HG03442 (cell line): ENCODE data around the gene TNRC18.
"Not testable (repeated sequence)": the region's sequence is repeated elsewhere in the genome, so short reads cannot be mapped to it uniquely, and the experiment has no call there.

ENCODE experiments used
- ATAC-seq: cut with Tn5 transposase; IDR thresholded peaks from one replicate; pipeline ENCODE4 v1.9.1; 2021; ENCODE audit warnings: mild to moderate bottlenecking, moderate library complexity; ENCODE audit not compliant: unreplicated experiment

Gene TNRC18

DNA sequence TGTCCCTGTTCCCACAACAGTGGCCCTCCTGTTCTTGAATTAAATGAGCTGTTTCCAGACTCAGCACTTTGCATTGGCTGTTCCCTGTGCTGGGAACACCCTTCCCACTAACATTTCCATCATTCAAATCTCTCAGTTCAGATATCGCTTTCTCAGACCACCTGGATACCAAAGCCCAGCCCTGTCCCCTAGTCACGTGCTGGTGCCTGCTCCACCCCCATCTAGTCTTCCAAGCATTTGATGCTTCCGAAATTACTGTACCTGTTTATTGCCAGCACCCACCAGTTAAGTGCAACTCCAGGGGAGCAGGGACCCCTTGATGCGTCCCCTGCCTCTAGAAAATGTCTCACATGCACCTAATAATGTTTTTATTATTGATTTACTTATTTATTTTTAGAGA, 143.9 kb downstream of the TNRC18 start:
- no peak for ATAC-seq

DNA sequence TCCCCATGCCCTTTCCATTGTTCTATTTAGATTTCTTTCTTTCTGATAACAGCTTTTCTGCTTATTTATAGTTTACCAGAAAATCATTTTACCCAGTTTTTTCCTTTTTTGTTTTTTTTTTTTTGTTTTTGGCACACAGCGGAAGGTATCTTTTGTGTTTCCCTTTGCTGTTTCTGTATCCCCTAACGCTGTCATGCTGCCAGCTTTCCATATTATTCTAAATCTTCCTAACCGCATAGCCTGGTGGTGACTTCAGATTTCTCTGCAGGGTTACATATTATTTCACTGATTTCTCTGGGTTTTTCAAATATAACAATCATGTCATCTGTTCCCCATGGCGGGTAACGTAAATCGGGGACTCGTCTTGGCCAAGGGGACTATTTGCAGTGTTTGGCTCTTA, 144.9 kb downstream of the TNRC18 start:
- no peak for ATAC-seq

- no peak for ATAC-seq
These were observed 147.0 kb downstream of the TNRC18 start for GRCh38 chr7:5276611-5277010.

DNA sequence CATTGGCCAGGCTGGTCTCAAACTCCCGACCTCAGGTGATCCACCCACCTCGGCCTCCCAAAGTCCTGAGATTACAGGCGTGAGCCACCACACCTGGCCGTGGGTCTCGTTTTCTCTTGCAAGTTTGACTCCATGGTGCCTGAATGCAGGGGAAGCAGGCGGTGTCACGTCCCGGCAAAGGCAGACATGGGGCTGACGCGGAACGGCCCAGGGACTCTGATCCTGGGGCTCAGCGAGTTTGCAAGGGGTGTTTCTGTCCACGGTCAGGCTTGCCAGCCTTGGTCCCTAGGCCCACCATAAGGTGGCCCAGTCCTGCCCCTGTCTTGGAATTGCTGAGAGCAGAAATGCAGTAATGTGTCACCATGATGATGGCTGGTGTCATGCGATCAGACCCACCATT, 147.5 kb downstream of the TNRC18 start:
- ATAC-seq, result not testable (repeated sequence)

DNA sequence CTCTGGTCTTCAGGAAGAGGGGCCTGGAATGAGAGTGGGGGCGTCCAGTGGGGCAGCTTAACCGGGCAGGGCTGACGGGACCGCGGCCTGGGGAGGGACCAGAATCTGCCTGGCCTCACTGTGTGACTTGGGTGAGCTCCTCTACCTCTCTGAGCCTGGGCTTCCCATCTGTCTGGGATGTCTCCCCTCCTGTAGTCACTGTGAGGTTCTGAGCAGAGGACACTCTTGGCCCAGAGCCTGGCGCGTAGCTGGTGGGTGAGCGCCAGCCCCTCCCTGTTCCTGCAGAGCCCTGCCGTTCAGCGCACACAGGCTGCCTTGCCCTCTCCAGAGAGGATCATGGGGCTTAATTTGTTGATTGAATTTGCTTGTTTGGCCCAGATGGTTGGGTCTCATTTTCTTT, 148.1 kb downstream of the TNRC18 start:
- ATAC-seq, result not testable (repeated sequence)

DNA sequence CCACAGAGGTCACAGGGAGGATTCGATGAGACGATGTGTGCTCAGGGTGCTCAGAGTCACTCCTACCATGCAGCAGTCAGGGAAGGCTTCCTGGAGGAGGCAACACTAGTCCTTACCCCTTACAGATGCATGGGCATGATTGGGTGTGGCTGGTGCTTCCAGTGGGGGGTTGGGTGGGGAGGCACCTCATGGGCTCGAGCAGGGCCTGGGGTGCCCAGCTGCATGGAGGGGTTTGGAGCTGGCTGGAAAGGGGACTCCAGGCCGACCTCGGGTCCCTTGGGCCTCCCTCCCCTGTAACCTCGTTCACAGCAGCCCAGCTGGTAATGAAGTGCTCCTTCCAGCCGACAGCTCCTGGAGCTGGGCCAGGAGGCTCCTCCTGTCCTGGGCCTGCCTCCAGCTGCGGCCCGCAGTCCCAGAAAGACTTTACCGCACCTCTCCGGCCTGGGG, 148.6 kb downstream of the TNRC18 start:
- ATAC-seq, result not testable (repeated sequence)

DNA sequence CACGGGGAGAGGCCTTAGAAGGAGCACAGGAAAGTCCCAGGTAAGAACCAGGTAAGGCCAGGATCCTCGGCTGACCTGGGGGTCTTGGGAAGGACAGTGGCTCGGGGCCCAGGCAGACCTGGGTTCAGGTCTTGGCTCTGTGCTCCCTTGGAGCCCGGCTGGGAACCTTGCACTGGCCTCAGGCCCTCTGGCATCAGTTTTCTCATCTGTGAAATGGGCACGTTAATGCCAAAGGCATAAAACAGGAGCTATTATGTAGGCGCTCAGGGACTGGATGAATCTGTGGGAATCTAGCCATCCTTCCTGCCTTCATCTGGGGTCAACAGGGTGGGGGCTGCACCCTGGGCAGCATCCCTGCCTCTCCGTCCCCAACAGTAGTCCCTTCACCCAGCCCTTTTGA, 149.2 kb downstream of the TNRC18 start:
- no peak for ATAC-seq

DNA sequence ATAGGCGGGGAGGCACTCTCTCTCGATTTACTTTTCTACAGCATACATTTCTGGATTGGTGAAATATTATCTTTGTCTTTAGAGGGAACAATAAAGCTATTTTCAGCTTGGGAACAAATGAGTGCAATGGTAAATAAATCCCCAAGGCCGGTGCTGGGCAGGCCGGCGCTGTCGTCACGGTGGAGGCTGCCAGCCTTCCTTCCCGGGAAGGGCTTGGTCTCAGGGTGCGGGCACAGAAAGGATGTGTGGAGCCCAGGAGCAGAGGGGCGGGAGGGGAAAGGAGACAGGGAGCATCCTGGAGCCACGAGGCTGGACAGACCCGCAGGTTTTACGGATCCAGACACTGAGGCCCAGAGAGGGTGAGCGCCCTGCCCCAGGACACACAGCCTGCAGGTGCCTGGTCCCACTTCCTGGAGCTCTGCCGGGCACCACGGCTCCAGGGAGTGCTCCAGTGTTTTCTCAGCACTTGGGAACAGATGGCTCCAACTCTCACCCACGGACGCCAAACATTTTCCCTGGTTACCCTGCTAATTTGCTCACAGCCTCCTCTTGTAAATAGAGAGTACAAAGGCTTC, 149.7 kb downstream of the TNRC18 start:
- ATAC-seq, result not testable (repeated sequence)

- no peak for ATAC-seq
These were observed 152.8 kb downstream of the TNRC18 start for GRCh38 chr7:5270788-5271187.

GRCh38 chr7:5269992-5270657, 153.5 kb downstream of the TNRC18 start:
- not testable (repeated sequence) for ATAC-seq

GRCh38 chr7:5267829-5268228, 155.8 kb downstream of the TNRC18 start:
- ATAC-seq, result not testable (repeated sequence)

GRCh38 chr7:5266191-5267028, 157.2 kb downstream of the TNRC18 start:
- ATAC-seq, result no peak

DNA sequence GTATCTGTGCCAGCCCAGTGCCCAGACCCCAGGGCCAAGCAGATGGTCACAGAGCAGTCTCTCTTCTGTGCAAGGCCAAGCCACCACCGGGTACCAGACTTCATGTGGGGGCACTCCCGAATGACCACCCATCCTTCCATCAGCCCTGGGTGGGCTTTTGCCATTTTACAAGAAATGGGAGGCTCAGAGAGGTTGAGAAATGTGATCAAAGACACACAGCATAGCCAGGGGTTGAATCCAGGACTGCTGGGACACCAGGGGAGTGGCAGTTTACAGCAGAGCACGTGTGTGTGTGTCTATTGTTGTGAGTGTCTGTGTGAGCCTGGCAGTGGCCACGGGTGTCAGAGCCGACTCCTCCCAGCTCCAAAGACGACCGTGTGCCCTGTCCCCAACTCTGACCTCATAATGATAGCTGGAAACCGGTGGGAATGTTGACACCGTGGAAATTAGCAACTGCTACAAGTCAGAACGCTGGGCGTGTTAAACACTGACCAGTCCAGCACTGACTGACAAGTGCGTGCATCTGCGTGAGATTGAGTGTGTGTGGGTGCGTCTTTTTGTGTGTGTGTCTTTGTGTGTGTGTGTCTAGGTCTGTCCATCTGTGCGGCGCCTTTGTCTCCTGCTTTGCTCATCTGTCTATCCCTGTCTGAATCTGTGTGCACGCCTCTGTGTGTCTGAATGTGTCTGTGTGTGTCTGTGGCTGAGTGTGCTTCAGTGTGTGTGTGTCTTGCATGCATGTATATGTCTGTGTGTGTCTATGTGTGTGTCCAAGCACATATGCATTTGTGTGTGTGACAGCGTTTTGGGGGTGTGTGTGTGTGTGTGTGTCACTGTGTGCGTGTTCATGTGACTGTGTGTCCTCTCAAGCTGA, 158.1 kb downstream of the TNRC18 start:
- no peak for ATAC-seq

- not testable (repeated sequence) for ATAC-seq
These were observed 160.6 kb downstream of the TNRC18 start for GRCh38 chr7:5263066-5263465.

GRCh38 chr7:5260530-5261068, 163.0 kb downstream of the TNRC18 start:
- not testable (repeated sequence) for ATAC-seq
